Pericardium fibroblast (primary cell): ENCODE data around the gene MRPL50. TPM values are rescaled to one million over a fixed set of nuclear protein-coding genes. Genes with fewer than 3 reads are reported as not detected.

Source experiments
- total RNA-seq: library from RNA; depleted of rRNA; stranded (reverse); fragments of >200 nt; gene quantifications from 2 replicates; pipeline ENCODE4 v1.2.3, GENCODE V29; 2015

Gene MRPL50
- total RNA-seq = 6.0 and 8.0 TPM in 2 replicates

GRCh38 chr9:101398068-101398929 is at the start of gene MRPL50, which contains the start of gene ZNF189:
MRPL50 (minus strand) TSS chr9:101398618; CDS start chr9:101398592, 26 bp downstream.
ZNF189 (plus strand) TSS chr9:101398851; CDS start chr9:101399157, 306 bp downstream.

GRCh38 chr9:101435601-101436079 is 37.2 kb upstream of the MRPL50 start, which contains the start of gene ALDOB:
ALDOB (minus strand) TSS chr9:101435774; CDS start chr9:101430887, 4,887 bp downstream.

GRCh38 chr9:101384873-101385536 is 13.4 kb downstream of the MRPL50 start, which contains the start of gene BAAT:
BAAT (minus strand) TSS chr9:101385006; CDS start chr9:101371404, 13,602 bp downstream.

Other genes with a start within 250 kb of the MRPL50 start
- gene BAAT, start 13.6 kb downstream of the MRPL50 start, total RNA-seq = 0.17 TPM in 1 of 2 replicates, not detected in the other
- 8.2 and 10.3 TPM in 2 replicates for gene ZNF189, start 233 bp upstream of the MRPL50 start, total RNA-seq
- gene ALDOB, start 37.2 kb upstream of the MRPL50 start, total RNA-seq = not detected in 2 replicates
- 10.4 and 20.5 TPM in 2 replicates for gene RNF20, start 135.2 kb upstream of the MRPL50 start, total RNA-seq
- not detected in 2 replicates for gene PPP3R2, start 196.4 kb upstream of the MRPL50 start, total RNA-seq